ENCODE measurements around the gene ANAPC16. TPM values are rescaled to one million over a fixed set of nuclear protein-coding genes. Genes with fewer than 3 reads are reported as not detected.
A peak's percentile ranks its signal among the peaks of the same experiment; 100 is the strongest.
"Not testable (repeated sequence)": the region's sequence is repeated elsewhere in the genome, so short reads cannot be mapped to it uniquely, and the experiment has no call there.

ANAPC16 gene
- total RNA-seq, 2 experiments from 2014 or later: 72.9 TPM

GRCh38 chr10:72244573-72245038 lies 28.8 kb downstream of the ANAPC16 start:
- peak overlapping the region; percentile 37 for H3K27ac Mint-ChIP-seq
- POLR2A ChIA-PET: interaction anchor here (6.4 kb wide), 1 partner anchor 30 kb away, joined by 52 read pairs; the partner anchor contains the start of gene DDIT4
- H3K36me3 Mint-ChIP-seq (ENCODE audit: low read depth): peaks cover 6% of the 10 kb centered on the region
- DNase-seq: no peak
- no peaks in the 10 kb centered on the region for H3K27me3 Mint-ChIP-seq (ENCODE audit: low read depth)
- H3K4me1 Mint-ChIP-seq (ENCODE audit: low read depth): peaks cover 74% of the 10 kb centered on the region
- ATAC-seq: no peak
- CTCF ChIA-PET: interaction anchor here (1.2 to 5.3 kb wide), 4 partner anchors 31 to 92 kb away, joined by 4 to 35 read pairs (median 16); no protein-coding TSS in a partner anchor
- H3K9me3 Mint-ChIP-seq (ENCODE audit: insufficient read depth): no peaks in the 10 kb centered on the region
- H3K4me3 Mint-ChIP-seq: no peak overlapping the region

GRCh38 chr10:72245949-72246525 lies 30.2 kb downstream of the ANAPC16 start:
- POLR2A ChIA-PET: interaction anchor here (0.6 to 6.4 kb wide), 7 partner anchors 8 to 350 kb away, joined by 3 to 60 read pairs (median 6); partner anchors contain the start of gene DDIT4
- no peaks in the 10 kb centered on the region for H3K27me3 Mint-ChIP-seq (ENCODE audit: low read depth)
- peak overlapping the region; percentile 77 for H3K27ac Mint-ChIP-seq
- CTCF ChIA-PET: interaction anchor here (1.1 to 5.3 kb wide), 11 partner anchors 8 to 197 kb away, joined by 3 to 35 read pairs (median 5); partner anchors contain the start of gene DDIT4
- no peak for ATAC-seq
- H3K36me3 Mint-ChIP-seq (ENCODE audit: low read depth): peaks cover 6% of the 10 kb centered on the region
- no peak overlapping the region for H3K4me3 Mint-ChIP-seq
- H3K9me3 Mint-ChIP-seq (ENCODE audit: insufficient read depth): no peaks in the 10 kb centered on the region
- peaks cover 83% of the 10 kb centered on the region for H3K4me1 Mint-ChIP-seq (ENCODE audit: low read depth)
- DNase-seq: no peak

- ChIA-PET POLR2A (interaction anchor here (0.9 to 6.4 kb wide), 15 partner anchors 12 to 175 kb away, joined by 3 to 60 read pairs (median 5); partner anchors contain the start of genes ANAPC16, ASCC1 and DDIT4), CTCF (interaction anchor here (0.7 to 5.3 kb wide), 24 partner anchors 10 to 200 kb away, joined by 3 to 35 read pairs (median 5); partner anchors contain the start of gene DDIT4)
- H3K4me1 Mint-ChIP-seq (ENCODE audit: low read depth): peaks cover 85% of the 10 kb centered on the region
- H3K36me3 Mint-ChIP-seq (ENCODE audit: low read depth): peaks cover 3% of the 10 kb centered on the region
- peak; percentile 91 for DNase-seq
- H3K9me3 Mint-ChIP-seq (ENCODE audit: insufficient read depth): no peaks in the 10 kb centered on the region
- H3K27me3 Mint-ChIP-seq (ENCODE audit: low read depth): no peaks in the 10 kb centered on the region
- ATAC-seq: peak; percentile 88
- H3K4me3 Mint-ChIP-seq: peak overlapping the region; percentile 80
- peak overlapping the region; percentile 95 for H3K27ac Mint-ChIP-seq
These were observed 32.8 kb downstream of the ANAPC16 start for GRCh38 chr10:72248468-72249151.

DNA sequence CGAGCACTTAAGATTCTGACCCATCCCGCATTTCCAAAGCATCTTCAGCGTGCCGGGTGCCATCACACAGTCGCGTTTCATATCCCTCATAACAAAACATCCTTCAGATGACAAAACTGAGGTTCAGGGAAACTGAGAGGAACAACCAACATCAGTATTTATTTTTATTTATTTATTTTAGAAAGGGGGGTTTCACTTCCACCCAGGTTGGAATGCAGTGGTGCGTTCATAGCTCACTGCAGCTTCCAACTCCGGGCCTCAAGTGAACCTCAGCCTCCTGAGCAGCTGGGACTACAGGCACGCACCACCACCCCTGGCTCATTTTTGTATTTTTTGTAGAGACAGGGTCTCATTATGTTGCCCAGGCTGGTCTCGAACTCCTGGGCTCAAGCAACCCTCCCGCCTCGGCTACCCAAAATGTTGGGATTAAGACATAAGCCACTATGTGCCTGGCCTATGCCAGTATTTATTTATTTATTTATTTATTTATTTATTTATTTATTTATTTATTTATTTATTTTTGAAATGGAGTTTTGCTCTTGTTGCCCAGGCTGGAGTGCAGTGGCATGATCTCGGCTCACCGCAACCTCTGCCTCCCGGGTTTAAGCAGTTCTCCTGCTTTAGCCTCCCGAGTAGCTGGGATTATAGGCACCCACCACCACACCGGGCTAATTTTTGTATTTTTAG lies 33.5 kb downstream of the ANAPC16 start:
- not testable (repeated sequence) for ATAC-seq; H3K27me3 Mint-ChIP-seq (ENCODE audit: low read depth); H3K36me3 Mint-ChIP-seq (ENCODE audit: low read depth); H3K9me3 Mint-ChIP-seq (ENCODE audit: insufficient read depth); DNase-seq
- ChIA-PET POLR2A (interaction anchor here (1.0 to 6.4 kb wide), 3 partner anchors 11 to 48 kb away, joined by 4 to 60 read pairs (median 52); partner anchors contain the start of gene DDIT4), CTCF (interaction anchor here (1.2 to 5.3 kb wide), 3 partner anchors 11 to 201 kb away, joined by 3 to 35 read pairs (median 3); no protein-coding TSS in a partner anchor)
- Mint-ChIP-seq H3K27ac (peak overlapping the region; percentile 95), H3K4me1 (ENCODE audit: low read depth) (peaks cover 82% of the 10 kb centered on the region), H3K4me3 (peak overlapping the region; percentile 80)

DNA sequence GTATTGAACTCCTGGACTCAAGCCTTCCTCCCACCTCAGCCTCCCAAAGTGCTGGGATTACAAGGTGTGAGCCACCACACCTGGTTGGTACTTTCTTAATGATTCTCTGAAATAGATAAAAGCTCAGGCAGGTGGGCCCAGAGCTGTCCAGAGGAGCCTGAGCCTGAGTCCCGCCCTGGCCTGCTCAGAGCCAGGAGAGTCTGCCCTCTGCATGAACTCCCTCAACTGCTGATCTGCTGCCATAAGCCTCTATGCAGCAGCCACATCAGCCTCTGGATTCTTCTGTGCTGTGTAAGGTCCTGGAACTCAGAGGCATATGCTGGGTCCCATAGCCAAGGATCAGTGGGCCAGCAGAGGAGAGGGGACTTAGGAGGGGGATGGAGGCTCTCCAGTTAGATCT lies 34.9 kb downstream of the ANAPC16 start:
- Mint-ChIP-seq H3K4me3 (peak overlapping the region; percentile 15), H3K27me3 (ENCODE audit: low read depth) (no peaks in the 10 kb centered on the region), H3K36me3 (ENCODE audit: low read depth) (peaks cover 3% of the 10 kb centered on the region), H3K4me1 (ENCODE audit: low read depth) (peaks cover 82% of the 10 kb centered on the region), H3K9me3 (ENCODE audit: insufficient read depth) (no peaks in the 10 kb centered on the region), H3K27ac (peak overlapping the region; percentile 66)
- CTCF ChIA-PET: interaction anchor here (0.9 to 2.1 kb wide), 2 partner anchors 10 to 202 kb away, joined by 3 to 4 read pairs; no protein-coding TSS in a partner anchor
- DNase-seq: no peak
- POLR2A ChIA-PET: interaction anchor here (5.3 to 6.4 kb wide), 2 partner anchors 10 to 24 kb away, joined by 52 to 60 read pairs; partner anchors contain the start of gene DDIT4
- no peak for ATAC-seq

GRCh38 chr10:72251635-72252034 lies 35.8 kb downstream of the ANAPC16 start:
- H3K27me3 Mint-ChIP-seq (ENCODE audit: low read depth): no peaks in the 10 kb centered on the region
- ATAC-seq (no peak), DNase-seq (no peak)
- CTCF ChIA-PET: interaction anchor here (1.4 to 2.1 kb wide), 3 partner anchors 10 to 203 kb away, joined by 3 to 8 read pairs (median 4); no protein-coding TSS in a partner anchor
- H3K36me3 Mint-ChIP-seq (ENCODE audit: low read depth): peaks cover 6% of the 10 kb centered on the region
- H3K4me3 Mint-ChIP-seq: no peak overlapping the region
- H3K4me1 Mint-ChIP-seq (ENCODE audit: low read depth): peaks cover 80% of the 10 kb centered on the region
- POLR2A ChIA-PET: no interaction called here
- no peak overlapping the region for H3K27ac Mint-ChIP-seq
- no peaks in the 10 kb centered on the region for H3K9me3 Mint-ChIP-seq (ENCODE audit: insufficient read depth)

- peaks cover 76% of the 10 kb centered on the region for H3K4me1 Mint-ChIP-seq (ENCODE audit: low read depth)
- CTCF ChIA-PET: interaction anchor here (1.0 to 4.3 kb wide), 8 partner anchors 8 to 85 kb away, joined by 3 to 33 read pairs (median 6); partner anchors contain the start of gene DDIT4
- H3K27me3 Mint-ChIP-seq (ENCODE audit: low read depth): no peaks in the 10 kb centered on the region
- H3K36me3 Mint-ChIP-seq (ENCODE audit: low read depth): peaks cover 4% of the 10 kb centered on the region
- ATAC-seq: no peak
- peak overlapping the region; percentile 16 for H3K27ac Mint-ChIP-seq
- POLR2A ChIA-PET: interaction anchor here (0.8 to 3.3 kb wide), 3 partner anchors 22 to 74 kb away, joined by 3 to 46 read pairs (median 4); partner anchors contain the start of gene DDIT4
- H3K4me3 Mint-ChIP-seq: no peak overlapping the region
- no peak for DNase-seq
- no peaks in the 10 kb centered on the region for H3K9me3 Mint-ChIP-seq (ENCODE audit: insufficient read depth)
These were observed 37.2 kb downstream of the ANAPC16 start for GRCh38 chr10:72252972-72253371.

GRCh38 chr10:72253578-72253977 lies 37.8 kb downstream of the ANAPC16 start:
- Mint-ChIP-seq H3K36me3 (ENCODE audit: low read depth) (peaks cover 3% of the 10 kb centered on the region), H3K9me3 (ENCODE audit: insufficient read depth) (no peaks in the 10 kb centered on the region), H3K4me1 (ENCODE audit: low read depth) (peaks cover 72% of the 10 kb centered on the region), H3K27ac (peak overlapping the region; percentile 16), H3K4me3 (no peak overlapping the region), H3K27me3 (ENCODE audit: low read depth) (no peaks in the 10 kb centered on the region)
- POLR2A ChIA-PET: interaction anchor here (1.2 to 3.3 kb wide), 3 partner anchors 21 to 69 kb away, joined by 3 to 46 read pairs (median 5); partner anchors contain the start of gene DDIT4
- ATAC-seq (no peak), DNase-seq (no peak)
- CTCF ChIA-PET: interaction anchor here (0.8 to 4.3 kb wide), 8 partner anchors 8 to 205 kb away, joined by 3 to 33 read pairs (median 6); partner anchors contain the start of gene DDIT4

GRCh38 chr10:72254813-72255568 lies 39.2 kb downstream of the ANAPC16 start:
- Mint-ChIP-seq H3K27me3 (ENCODE audit: low read depth) (no peaks in the 10 kb centered on the region), H3K9me3 (ENCODE audit: insufficient read depth) (no peaks in the 10 kb centered on the region)
- POLR2A ChIA-PET: interaction anchor here (0.6 to 3.3 kb wide), 10 partner anchors 9 to 167 kb away, joined by 3 to 46 read pairs (median 4); partner anchors contain the start of genes DDIT4 and SPOCK2

More at GRCh38 chr10:72254813-72255568, 39.2 kb downstream of the ANAPC16 start:
- peaks cover 78% of the 10 kb centered on the region for H3K4me1 Mint-ChIP-seq (ENCODE audit: low read depth)
- H3K36me3 Mint-ChIP-seq (ENCODE audit: low read depth): peaks cover 3% of the 10 kb centered on the region
- peak overlapping the region; percentile 77 for H3K4me3 Mint-ChIP-seq
- DNase-seq (peak; percentile 73), ATAC-seq (peak; percentile 79)
- CTCF ChIA-PET: interaction anchor here (0.6 to 4.3 kb wide), 14 partner anchors 8 to 147 kb away, joined by 3 to 33 read pairs (median 4); partner anchors contain the start of gene DDIT4
- H3K27ac Mint-ChIP-seq: peak overlapping the region; percentile 95

Data from activated CD8-positive, alpha-beta T cell treated with anti-CD3 and anti-CD28 coated beads, Interleukin-2, amount 10 ng/mL, durations not matched to agents 7 days and 5 days (primary cell).